ENCODE results near the gene OR52R1. TPM values are rescaled to one million over a fixed set of nuclear protein-coding genes. Genes with fewer than 3 reads are reported as not detected.
A peak's percentile ranks its signal among the peaks of the same experiment; 100 is the strongest.

OR52R1 gene
- total RNA-seq, 1 donor from 2014 or later = not detected

DNA sequence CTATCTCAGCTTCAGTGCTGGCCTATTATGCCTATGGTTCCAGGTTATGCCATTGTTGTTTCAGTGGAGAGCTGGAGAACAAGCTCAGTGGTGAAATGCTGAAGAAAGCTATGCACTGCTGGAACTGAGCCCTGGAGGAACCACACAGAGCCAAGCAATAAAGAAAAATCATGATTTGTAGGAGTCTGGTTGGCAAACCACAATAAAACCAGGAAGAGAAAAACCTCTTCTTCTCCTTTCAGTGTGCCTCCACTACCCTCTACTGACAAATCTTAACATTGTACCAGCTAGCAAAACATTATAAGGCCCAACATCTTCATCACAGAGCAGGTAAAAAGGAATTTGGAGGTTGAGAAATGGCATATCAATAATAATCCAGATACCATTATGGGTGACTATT is 22.2 kb upstream of the OR52R1 start:
- H3K9ac ChIP-seq = no peak overlapping the region
- H3K4me1 Mint-ChIP-seq = no peaks in the 10 kb centered on the region
- H3K27ac ChIP-seq = no peak overlapping the region
- H3K27me3 ChIP-seq = no peaks in the 10 kb centered on the region
- H4K20me1 ChIP-seq (ENCODE audit: low read depth) = no peaks in the 10 kb centered on the region
- H3F3A ChIP-seq (ENCODE audit: low read depth) = no peaks in the 10 kb centered on the region
- H3K4me3 Mint-ChIP-seq = no peak overlapping the region
- H3K9me3 ChIP-seq (ENCODE audit: low read depth) = no peaks in the 10 kb centered on the region
- H3K4me3 ChIP-seq = no peak overlapping the region
- H3K9me3 Mint-ChIP-seq = no peaks in the 10 kb centered on the region
- no peak overlapping the region for H3K27ac Mint-ChIP-seq
- no peaks in the 10 kb centered on the region for H3K36me3 ChIP-seq
- TF ChIP-seq, protein P1, sequence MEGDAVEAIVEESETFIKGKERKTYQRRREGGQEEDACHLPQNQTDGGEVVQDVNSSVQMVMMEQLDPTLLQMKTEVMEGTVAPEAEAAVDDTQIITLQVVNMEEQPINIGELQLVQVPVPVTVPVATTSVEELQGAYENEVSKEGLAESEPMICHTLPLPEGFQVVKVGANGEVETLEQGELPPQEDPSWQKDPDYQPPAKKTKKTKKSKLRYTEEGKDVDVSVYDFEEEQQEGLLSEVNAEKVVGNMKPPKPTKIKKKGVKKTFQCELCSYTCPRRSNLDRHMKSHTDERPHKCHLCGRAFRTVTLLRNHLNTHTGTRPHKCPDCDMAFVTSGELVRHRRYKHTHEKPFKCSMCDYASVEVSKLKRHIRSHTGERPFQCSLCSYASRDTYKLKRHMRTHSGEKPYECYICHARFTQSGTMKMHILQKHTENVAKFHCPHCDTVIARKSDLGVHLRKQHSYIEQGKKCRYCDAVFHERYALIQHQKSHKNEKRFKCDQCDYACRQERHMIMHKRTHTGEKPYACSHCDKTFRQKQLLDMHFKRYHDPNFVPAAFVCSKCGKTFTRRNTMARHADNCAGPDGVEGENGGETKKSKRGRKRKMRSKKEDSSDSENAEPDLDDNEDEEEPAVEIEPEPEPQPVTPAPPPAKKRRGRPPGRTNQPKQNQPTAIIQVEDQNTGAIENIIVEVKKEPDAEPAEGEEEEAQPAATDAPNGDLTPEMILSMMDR (IDR thresholded peaks at IDR 0.05) = peak; percentile 51
- TF ChIP-seq EZH2phosphoT487 (IDR thresholded peaks at IDR 0.05) (no peak), EZH2 (IDR thresholded peaks at IDR 0.05) (no peak)
- no peaks in the 10 kb centered on the region for H3K36me3 Mint-ChIP-seq
- H3K4me1 ChIP-seq = no peaks in the 10 kb centered on the region
- H3K4me2 ChIP-seq = no peak overlapping the region
- peak; percentile 4 for DNase-seq (ENCODE audit: low spot score)
- H3K27me3 Mint-ChIP-seq (ENCODE audit: insufficient read depth, low read depth) = no peaks in the 10 kb centered on the region
- H3K79me2 ChIP-seq (ENCODE audit: low read depth) = no peaks in the 10 kb centered on the region
- H2AFZ ChIP-seq (replicated peaks) = no peak overlapping the region

DNA sequence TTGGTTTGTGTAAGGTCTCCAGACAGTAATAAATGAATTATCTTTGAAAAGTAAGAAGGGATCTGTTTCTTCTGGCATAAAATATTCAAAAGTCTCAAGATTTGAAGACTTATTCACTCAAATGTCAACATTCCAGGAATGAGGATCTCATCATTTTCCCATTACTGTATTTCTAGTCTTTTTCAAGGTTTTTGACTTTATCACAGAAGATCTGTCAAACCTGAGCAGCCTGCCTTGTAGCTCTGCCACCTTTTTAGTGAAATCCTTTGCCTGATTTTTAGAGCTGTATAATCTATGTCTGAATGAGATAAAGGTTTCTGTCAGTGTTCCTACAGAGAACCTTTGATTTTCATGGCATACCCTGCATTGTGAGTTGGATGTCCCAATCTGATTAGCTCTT is 21.0 kb upstream of the OR52R1 start:
- Mint-ChIP-seq H3K27ac (no peak overlapping the region), H3K4me3 (no peak overlapping the region), H3K4me1 (no peaks in the 10 kb centered on the region), H3K27me3 (ENCODE audit: insufficient read depth, low read depth) (no peaks in the 10 kb centered on the region), H3K9me3 (no peaks in the 10 kb centered on the region), H3K36me3 (no peaks in the 10 kb centered on the region)
- Histone ChIP-seq H3K9ac (no peak overlapping the region), H3K36me3 (no peaks in the 10 kb centered on the region), H3K27ac (no peak overlapping the region), H4K20me1 (ENCODE audit: low read depth) (no peaks in the 10 kb centered on the region), H3K27me3 (no peaks in the 10 kb centered on the region), H3K79me2 (ENCODE audit: low read depth) (no peaks in the 10 kb centered on the region), H2AFZ (replicated peaks) (no peak overlapping the region), H3F3A (ENCODE audit: low read depth) (no peaks in the 10 kb centered on the region), H3K4me1 (no peaks in the 10 kb centered on the region), H3K4me2 (no peak overlapping the region), H3K4me3 (no peak overlapping the region), H3K9me3 (ENCODE audit: low read depth) (no peaks in the 10 kb centered on the region)
- DNase-seq (ENCODE audit: low spot score) = no peak
- TF ChIP-seq EZH2phosphoT487 (IDR thresholded peaks at IDR 0.05) (no peak), EZH2 (IDR thresholded peaks at IDR 0.05) (no peak)
- TF ChIP-seq, protein P1 (IDR thresholded peaks at IDR 0.05) = no peak

DNA sequence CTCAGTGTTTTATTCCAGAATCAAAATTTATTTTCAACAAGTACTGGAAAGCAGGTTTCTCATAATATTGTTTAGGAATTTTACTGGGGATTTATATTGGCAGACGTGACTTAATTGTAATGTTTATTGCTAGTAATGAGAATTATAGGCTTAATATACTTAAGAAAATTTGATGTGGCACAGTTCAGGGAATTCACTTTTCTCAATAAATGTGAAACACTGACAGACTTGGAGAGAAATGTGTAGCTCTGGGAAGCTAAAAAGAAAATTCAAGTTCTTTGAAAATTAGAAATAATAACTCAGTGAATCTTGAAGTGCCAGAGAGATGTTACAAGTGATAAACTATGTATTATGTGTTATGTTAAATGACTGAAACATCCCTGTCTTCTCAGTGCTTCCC is 16.8 kb upstream of the OR52R1 start, which contains the start of gene OR51F2:
OR51F2 (plus strand) TSS at position 301 of the 400 bp plus-strand sequence. CDS start 101 bp downstream, outside the sequence.
- no peak within 1 kb of the TSS for H2AFZ ChIP-seq (replicated peaks)
- DNase-seq (ENCODE audit: low spot score) = no peak
- H3K36me3 Mint-ChIP-seq = no peaks in the 10 kb centered on the region
- H3K4me1 Mint-ChIP-seq = no peaks in the 10 kb centered on the region
- H3K27ac ChIP-seq = no peak within 1 kb of the TSS
- H3K4me3 Mint-ChIP-seq = no peak within 1 kb of the TSS
- TF ChIP-seq EZH2 (IDR thresholded peaks at IDR 0.05) = no peak
- TF ChIP-seq EZH2phosphoT487 (IDR thresholded peaks at IDR 0.05) = no peak
- TF ChIP-seq, protein P1 (IDR thresholded peaks at IDR 0.05) = no peak
- no peaks in the 10 kb centered on the region for H3K27me3 ChIP-seq
- no peaks in the 10 kb centered on the region for H3K9me3 ChIP-seq (ENCODE audit: low read depth)
- H4K20me1 ChIP-seq (ENCODE audit: low read depth) = no peaks in the 10 kb centered on the region
- no peak within 1 kb of the TSS for H3K4me3 ChIP-seq
- H3F3A ChIP-seq (ENCODE audit: low read depth) = no peaks in the 10 kb centered on the region
- H3K27ac Mint-ChIP-seq = no peak within 1 kb of the TSS
- H3K9me3 Mint-ChIP-seq = no peaks in the 10 kb centered on the region
- no peaks in the 10 kb centered on the region for H3K79me2 ChIP-seq (ENCODE audit: low read depth)
- H3K27me3 Mint-ChIP-seq (ENCODE audit: insufficient read depth, low read depth) = no peaks in the 10 kb centered on the region
- no peaks in the 10 kb centered on the region for H3K36me3 ChIP-seq
- no peak within 1 kb of the TSS for H3K9ac ChIP-seq
- no peak within 1 kb of the TSS for H3K4me2 ChIP-seq
- H3K4me1 ChIP-seq = no peaks in the 10 kb centered on the region

Data from neural progenitor cell (in vitro differentiated cells).